Measurements from ENCODE around the gene OR13C3. TPM values are rescaled to one million over a fixed set of nuclear protein-coding genes. Genes with fewer than 3 reads are reported as not detected.

The OR13C3 gene
- total RNA-seq, 1 experiment from 2014 or later = not detected

GRCh38 chr9:104564358-104564757 is 27.7 kb upstream of the OR13C3 start:
- Histone ChIP-seq H2AFZ (ENCODE audit: low read length) (no peak overlapping the region), H3K27ac (ENCODE audit: low read length) (no peak overlapping the region), H3K4me3 (ENCODE audit: low read length) (no peak overlapping the region), H3K79me2 (ENCODE audit: low read length) (no peaks in the 10 kb centered on the region), H3F3A (ENCODE audit: low read length, unreplicated experiment) (no peaks in the 10 kb centered on the region), H4K20me1 (ENCODE audit: low read length) (no peaks in the 10 kb centered on the region), H3K36me3 (ENCODE audit: low read depth, low read length) (no peaks in the 10 kb centered on the region), H3K9me2 (replicated peaks; ENCODE audit: low read length) (no peaks in the 10 kb centered on the region), H3K9ac (ENCODE audit: low read length) (no peak overlapping the region), H3K4me2 (ENCODE audit: low read length) (no peak overlapping the region), H3K9me3 (ENCODE audit: low read length) (no peaks in the 10 kb centered on the region), H3K27me3 (ENCODE audit: low read length) (no peaks in the 10 kb centered on the region), H3K4me1 (ENCODE audit: insufficient read depth, low read length) (no peaks in the 10 kb centered on the region)
- DNase-seq = no peak
- CTCF ChIA-PET = no interaction called here
- intact Hi-C loops (cut with micrococcal nuclease) = no loop called here
- TF ChIP-seq CTCF (conservative IDR thresholded peaks at IDR 0.05; ENCODE audit: low read depth, low read length) (no peak), EZH2phosphoT487 (IDR thresholded peaks at IDR 0.05; ENCODE audit: borderline replicate concordance, low read length) (no peak), EZH2 (IDR thresholded peaks at IDR 0.05; ENCODE audit: low read length, unreplicated experiment) (no peak)
- ATAC-seq = no peak
- BruUV-seq (replicated peaks) = no TSS peak
- POLR2A ChIA-PET (ENCODE audit: unreplicated experiment) = no interaction called here

GRCh38 chr9:104556830-104557634 is 20.4 kb upstream of the OR13C3 start:
- Histone ChIP-seq H3K27ac (ENCODE audit: low read length) (no peak overlapping the region), H3K4me3 (ENCODE audit: low read length) (no peak overlapping the region), H3K9ac (ENCODE audit: low read length) (no peak overlapping the region), H3K27me3 (ENCODE audit: low read length) (no peaks in the 10 kb centered on the region), H3K36me3 (ENCODE audit: low read depth, low read length) (no peaks in the 10 kb centered on the region), H3K4me1 (ENCODE audit: insufficient read depth, low read length) (no peaks in the 10 kb centered on the region), H3F3A (ENCODE audit: low read length, unreplicated experiment) (no peaks in the 10 kb centered on the region), H2AFZ (ENCODE audit: low read length) (no peak overlapping the region), H3K4me2 (ENCODE audit: low read length) (no peak overlapping the region), H3K79me2 (ENCODE audit: low read length) (no peaks in the 10 kb centered on the region), H3K9me3 (ENCODE audit: low read length) (no peaks in the 10 kb centered on the region), H3K9me2 (replicated peaks; ENCODE audit: low read length) (no peaks in the 10 kb centered on the region), H4K20me1 (ENCODE audit: low read length) (no peaks in the 10 kb centered on the region)
- TF ChIP-seq CTCF (conservative IDR thresholded peaks at IDR 0.05; ENCODE audit: low read depth, low read length) = no peak
- TF ChIP-seq EZH2 (IDR thresholded peaks at IDR 0.05; ENCODE audit: low read length, unreplicated experiment) = no peak
- TF ChIP-seq EZH2phosphoT487 (IDR thresholded peaks at IDR 0.05; ENCODE audit: borderline replicate concordance, low read length) = no peak
- CTCF ChIA-PET = no interaction called here
- POLR2A ChIA-PET (ENCODE audit: unreplicated experiment) = no interaction called here
- BruUV-seq (replicated peaks) = no TSS peak
- DNase-seq = no peak
- no peak for ATAC-seq
- intact Hi-C loops (cut with micrococcal nuclease) = no loop called here

GRCh38 chr9:104555521-104555920 is 18.9 kb upstream of the OR13C3 start:
- H3K9ac ChIP-seq (ENCODE audit: low read length) = no peak overlapping the region
- H3K9me2 ChIP-seq (replicated peaks; ENCODE audit: low read length) = no peaks in the 10 kb centered on the region
- no peaks in the 10 kb centered on the region for H3K4me1 ChIP-seq (ENCODE audit: insufficient read depth, low read length)
- no peak overlapping the region for H2AFZ ChIP-seq (ENCODE audit: low read length)
- H3K27me3 ChIP-seq (ENCODE audit: low read length) = no peaks in the 10 kb centered on the region
- intact Hi-C loops (cut with micrococcal nuclease) = no loop called here
- no peaks in the 10 kb centered on the region for H3K9me3 ChIP-seq (ENCODE audit: low read length)
- no peak overlapping the region for H3K4me2 ChIP-seq (ENCODE audit: low read length)
- DNase-seq = no peak
- TF ChIP-seq EZH2 (IDR thresholded peaks at IDR 0.05; ENCODE audit: low read length, unreplicated experiment) (no peak), EZH2phosphoT487 (IDR thresholded peaks at IDR 0.05; ENCODE audit: borderline replicate concordance, low read length) (no peak), CTCF (conservative IDR thresholded peaks at IDR 0.05; ENCODE audit: low read depth, low read length) (no peak)
- POLR2A ChIA-PET (ENCODE audit: unreplicated experiment) = no interaction called here
- no peak overlapping the region for H3K4me3 ChIP-seq (ENCODE audit: low read length)
- H3K36me3 ChIP-seq (ENCODE audit: low read depth, low read length) = no peaks in the 10 kb centered on the region
- CTCF ChIA-PET = no interaction called here
- no peaks in the 10 kb centered on the region for H4K20me1 ChIP-seq (ENCODE audit: low read length)
- H3F3A ChIP-seq (ENCODE audit: low read length, unreplicated experiment) = no peaks in the 10 kb centered on the region
- H3K27ac ChIP-seq (ENCODE audit: low read length) = no peak overlapping the region
- no TSS peak for BruUV-seq (replicated peaks)
- no peak for ATAC-seq
- no peaks in the 10 kb centered on the region for H3K79me2 ChIP-seq (ENCODE audit: low read length)
